Activated CD8-positive, alpha-beta memory T cell treated with anti-CD3 and anti-CD28 coated beads for 1 hour (primary cell): ENCODE data around the gene FHIT.
"Not testable (repeated sequence)": the region's sequence is repeated elsewhere in the genome, so short reads cannot be mapped to it uniquely, and the experiment has no call there.

Experiments used
- DNase-seq, 2 donors: peaks; one replicate each; pipeline ENCODE4 v3.0.0-alpha.2; 2020; ENCODE audit warnings: low read depth in 1 of 2; ENCODE audit errors: extremely low read depth in 1 of 2

Gene FHIT

DNA sequence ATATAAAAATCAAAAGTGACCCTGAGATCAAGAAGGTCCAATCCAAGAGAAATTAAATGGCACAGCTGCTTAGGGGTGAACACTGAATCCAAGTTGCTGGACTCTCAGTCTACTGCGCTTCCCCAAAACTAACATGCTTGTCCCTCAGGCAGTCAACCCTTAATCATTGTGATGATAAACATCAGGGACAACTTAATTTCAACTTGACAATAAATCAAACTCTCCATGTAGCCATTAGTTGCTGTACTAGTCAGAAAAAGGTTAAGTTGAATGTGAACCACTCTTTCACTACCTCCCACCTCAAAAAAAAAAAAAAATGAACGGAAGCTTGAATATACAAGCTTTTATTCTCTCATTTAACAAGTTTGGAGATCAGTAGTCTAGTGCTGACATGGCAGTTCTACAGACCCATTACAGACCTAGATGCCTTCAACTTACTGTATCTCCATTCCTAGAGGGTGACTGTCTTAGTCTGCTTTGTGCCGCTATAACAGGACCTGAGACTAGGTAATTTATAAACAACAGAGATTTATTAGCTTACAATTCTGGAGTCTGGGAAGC lies 185.7 kb downstream of the FHIT start:
- no peak for DNase-seq

DNA sequence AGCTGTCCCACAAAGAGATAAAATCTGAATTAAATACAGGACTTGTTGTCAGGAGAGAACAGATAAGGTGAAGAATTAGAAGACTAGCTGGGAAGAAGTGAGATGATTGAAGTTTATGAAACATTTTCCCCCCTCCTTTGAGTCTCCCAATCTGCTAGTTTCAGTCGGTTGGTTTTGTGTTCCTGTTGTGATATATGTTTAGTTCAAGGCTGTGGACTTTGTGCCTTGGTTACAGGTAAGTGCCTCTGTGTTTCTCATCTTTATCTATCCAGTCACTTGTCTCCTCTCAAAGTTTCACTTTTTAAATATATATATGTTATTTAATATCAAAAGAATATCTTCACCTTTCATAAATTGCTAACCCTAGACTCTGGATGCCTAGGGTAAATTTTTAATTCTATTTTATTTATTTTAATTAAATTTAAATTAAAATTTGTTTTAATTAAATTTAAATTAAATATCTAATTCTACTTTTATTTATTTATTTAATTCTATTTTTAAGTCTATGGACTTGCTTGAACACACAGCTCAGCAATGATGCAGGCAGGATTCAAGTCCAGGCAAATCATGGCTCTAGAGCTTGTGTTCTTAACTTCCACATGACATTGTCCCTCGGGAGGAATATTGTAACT lies 190.0 kb downstream of the FHIT start:
- no peak for DNase-seq

DNA sequence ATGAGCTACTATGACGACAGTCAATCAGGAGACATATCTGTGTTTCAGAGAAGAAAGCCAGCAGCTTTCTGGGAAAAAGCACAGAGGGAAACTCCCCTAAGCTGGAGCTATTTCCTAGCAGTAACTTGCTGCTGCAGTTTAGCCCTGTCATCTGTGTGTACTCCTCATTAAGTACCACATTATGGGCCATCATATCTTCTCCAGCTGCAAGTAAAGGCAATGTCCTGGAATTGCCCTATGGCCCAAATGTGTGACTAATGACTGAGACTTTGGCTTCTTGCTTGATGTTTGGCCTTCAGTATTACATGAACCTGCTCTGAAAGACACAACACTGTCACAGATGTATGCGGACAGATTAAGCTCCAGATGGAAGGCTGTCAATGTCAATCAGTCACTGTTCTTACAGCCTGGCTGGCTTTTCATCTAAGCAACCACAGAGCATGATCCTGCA lies 190.8 kb downstream of the FHIT start:
- no peak for DNase-seq

DNA sequence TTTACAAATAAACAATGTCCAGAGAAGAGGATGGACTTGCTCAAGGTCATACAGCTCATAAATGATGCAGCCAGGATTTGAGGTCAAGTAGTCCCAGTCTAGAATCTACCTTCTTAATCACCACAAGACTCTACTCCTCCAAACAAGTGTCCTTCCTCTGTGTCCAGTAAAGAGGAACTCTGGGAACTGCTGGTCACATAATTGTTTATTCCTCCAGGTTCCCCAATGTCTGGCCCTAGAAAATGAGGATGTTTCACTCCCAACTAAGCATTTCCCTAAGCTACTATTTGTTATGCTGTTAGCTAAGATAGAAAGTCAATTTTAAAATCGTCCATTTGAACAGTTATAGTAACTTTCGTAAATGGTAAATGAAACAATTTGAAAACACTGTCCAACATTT lies 192.4 kb downstream of the FHIT start:
- no peak for DNase-seq

DNA sequence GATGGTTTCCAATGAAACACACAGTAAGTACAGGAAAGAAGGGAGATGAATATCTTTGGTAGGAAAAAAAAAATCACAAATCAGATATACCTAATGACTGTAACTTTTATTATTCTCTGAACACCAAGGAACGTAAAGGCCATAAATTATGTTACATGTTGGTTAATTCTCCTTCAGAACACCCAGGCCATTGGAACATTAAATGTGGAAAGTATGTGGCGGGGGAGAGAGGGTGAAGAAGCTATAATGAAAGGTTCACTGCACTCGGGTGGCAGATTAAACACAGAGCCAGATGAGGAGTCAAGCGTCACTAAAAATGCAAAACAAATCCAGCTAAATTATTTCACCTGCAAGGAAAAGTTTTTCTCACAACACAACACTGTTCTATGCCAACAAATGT lies 193.8 kb downstream of the FHIT start:
- no peak for DNase-seq

DNA sequence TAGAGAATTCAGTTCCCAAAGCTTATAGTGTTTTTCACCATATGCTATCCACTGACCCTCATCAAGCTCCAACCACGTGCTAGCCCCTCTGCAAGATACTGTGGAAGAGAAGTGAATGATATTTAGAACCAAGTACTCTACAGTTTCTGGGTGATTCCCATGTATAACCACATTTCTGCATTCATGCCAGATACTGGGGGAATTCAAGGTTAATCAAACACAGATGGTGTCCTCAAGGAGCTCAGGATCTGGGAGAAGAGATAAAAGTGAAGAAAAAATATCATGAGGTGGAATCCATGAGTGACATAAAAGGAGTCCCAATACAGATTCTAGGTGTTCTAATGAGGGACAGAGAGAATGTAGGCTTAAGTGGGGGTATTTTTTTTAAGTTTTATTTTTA lies 195.8 kb downstream of the FHIT start:
- no peak for DNase-seq

DNA sequence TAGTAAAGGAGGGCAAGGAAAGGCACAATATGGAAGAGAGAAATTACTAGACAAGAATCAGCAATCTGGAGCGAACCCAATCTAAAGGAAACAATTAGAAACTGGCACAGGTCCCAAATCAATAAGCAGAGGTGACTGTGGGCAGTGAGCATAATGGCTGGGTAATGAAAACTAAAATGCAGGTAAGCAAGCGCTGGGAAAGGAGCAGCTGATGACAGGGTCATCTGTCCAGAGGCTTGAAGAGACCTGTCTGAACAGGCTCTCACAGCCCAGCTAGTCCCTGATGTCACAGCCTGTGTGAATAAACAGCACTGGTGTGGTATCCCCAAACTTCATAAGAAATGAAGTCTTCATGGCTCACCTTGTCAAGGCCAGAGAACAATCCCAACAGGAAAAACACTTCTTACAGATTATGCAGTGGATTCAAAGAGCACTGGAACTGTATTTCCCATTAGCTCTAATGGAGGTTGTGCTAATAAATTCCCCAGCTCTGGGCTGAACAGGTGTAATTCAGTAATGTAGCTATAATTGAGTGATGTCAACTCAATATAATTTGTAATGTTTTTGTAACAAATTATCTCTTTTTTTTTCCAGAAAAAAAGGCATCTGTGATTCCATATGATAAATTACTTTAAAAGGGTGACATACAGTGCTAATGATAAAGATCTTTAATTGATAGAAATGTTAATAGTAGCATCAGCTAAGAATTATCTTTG lies 197.3 kb downstream of the FHIT start:
- no peak for DNase-seq

DNA sequence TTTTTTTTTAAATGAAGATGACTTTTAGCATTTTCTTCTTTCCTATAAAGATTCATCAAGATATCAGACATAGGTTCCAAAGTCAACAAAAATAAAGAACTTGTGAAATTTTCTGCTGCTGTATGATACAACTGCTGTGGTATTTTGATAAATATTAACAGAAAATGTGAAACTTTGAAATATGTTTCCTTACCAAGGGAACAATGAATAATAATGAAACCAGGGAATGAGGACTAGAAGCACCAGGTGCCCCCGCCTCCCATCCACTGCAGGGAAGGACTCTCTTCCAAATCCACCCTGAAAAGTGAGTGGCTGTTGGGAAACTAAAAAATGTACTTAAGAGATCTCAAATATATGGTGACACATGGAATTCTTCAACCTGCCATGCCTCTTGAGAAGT lies 198.4 kb downstream of the FHIT start:
- DNase-seq: no peak

DNA sequence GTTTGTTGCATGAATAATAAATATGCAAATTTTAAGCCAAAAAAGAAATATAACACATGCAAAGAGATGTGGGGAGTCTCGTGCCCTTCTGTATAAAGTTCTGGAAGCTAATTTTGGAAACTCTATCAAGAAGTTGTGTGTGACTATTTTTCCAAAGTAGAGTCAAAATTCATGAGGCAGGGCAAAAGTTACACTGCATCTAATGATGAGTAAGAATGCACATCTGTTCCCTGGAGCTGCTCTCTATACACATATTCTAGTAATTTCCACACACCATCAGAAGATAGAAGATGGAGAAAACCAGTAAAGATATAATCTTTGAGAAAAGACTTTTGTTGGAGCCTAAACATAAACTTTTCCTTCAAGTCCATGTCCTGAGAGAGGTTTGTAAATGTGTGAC lies 199.6 kb downstream of the FHIT start:
- DNase-seq: no peak

DNA sequence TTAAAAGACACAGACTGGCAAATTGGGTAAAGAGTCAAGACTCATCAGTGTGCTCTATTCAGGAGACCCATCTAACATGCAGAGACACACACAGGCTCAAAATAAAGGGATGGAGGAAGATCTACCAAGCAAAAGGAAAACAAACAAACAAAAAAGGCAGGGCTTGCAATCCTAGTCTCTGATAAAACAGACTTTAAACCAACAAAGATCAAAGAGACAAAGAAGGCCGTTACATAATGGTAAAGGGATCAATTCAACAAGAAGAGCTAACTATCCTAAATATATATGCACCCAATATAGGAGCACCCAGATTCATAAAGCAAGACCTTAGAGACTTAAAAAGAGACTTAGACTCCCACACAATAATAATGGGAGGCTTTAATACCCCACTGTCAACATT lies 206.1 kb downstream of the FHIT start:
- DNase-seq: not testable (repeated sequence)

DNA sequence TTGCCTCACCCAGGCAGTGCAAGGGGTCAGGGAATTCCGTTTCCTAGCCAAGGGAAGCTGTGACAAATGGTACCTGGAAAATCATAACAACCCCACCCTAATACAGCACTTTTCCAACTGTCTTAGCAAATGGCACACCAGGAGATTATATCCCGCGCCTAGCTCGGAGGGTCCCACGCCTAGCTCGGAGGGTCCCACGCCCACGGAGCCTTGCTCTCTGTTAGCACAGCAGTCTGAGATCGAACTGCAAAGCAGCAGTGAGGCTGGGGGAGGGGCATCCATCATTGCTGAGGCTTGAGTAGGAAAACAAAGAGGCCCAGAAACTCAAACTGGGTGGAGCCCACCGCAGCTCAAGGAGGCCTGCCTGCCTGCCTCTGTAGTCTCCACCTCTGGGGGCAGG lies 208.1 kb downstream of the FHIT start:
- DNase-seq: no peak

DNA sequence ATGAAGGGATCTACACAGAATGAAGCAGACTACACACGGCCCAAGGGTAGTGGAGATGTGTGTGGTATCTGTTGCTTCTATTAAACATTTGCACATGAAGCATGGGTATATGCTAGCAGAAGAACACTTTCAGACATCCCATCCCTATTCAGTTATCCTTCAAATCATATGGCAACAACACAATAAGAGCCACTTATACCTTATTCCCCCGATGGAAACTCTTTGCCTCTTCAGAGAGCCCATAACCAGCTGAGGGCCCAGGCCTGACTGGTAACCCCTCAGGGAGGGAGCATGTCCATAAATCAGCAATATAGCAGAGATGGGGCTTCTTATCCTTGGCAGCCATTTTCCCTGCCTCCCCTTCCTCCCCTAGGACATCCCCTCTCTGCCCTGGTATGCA lies 210.6 kb downstream of the FHIT start:
- no peak for DNase-seq

DNA sequence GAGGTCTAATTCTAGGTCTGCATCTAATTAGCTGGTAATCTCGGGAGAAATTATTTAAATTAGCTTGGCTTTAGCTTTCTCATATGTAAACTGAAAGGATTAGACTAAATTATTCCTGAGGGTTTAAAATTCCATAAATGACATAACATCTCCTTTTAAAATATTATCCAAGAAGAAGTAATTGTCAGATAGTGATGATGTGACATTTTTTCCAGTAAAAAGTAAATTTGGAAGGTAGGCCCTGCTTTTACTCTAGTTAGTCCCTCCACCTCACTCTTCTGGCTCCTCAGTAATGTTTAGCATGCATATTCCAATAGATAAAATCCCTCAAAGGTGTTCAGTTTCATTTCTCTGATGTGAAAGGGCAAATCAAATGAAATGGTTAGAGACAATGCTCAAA lies 215.7 kb downstream of the FHIT start:
- no peak for DNase-seq

DNA sequence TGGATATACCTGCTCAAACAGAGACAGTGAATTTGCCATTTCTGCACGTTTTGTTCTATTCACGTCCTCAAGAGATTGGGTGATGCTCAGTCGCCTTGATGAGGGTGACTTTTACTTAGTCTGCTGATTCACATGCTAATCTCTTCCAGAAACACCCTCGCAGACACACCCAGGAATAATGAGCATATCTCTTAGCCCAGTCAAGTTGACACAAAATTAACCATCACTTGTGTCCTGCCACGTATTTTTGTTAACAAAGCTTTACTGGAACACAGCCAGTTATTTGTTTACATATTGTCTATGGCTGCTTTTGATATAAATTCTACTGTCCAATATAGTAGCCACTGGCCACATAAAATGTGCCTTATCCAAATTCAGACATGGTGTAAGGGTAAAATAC lies 218.3 kb downstream of the FHIT start:
- no peak for DNase-seq

DNA sequence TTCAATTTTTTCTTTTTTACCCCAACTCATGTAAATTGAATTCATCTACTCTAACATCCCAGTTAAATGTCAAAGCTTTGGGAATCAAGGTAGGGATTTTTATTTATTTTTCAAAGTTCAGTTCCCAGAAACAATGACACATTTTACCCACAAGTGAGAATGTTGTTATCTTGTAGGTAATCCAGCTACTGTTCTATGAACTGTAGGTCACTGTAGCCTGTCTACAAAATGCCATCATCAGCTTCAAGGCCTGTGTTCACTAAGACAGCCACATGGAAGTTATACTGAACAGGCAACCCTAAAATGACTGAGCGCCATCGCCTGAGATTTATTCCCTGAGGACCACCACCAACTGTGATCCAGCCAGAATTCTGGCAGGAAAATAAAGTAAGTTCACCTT lies 219.7 kb downstream of the FHIT start:
- no peak for DNase-seq

DNA sequence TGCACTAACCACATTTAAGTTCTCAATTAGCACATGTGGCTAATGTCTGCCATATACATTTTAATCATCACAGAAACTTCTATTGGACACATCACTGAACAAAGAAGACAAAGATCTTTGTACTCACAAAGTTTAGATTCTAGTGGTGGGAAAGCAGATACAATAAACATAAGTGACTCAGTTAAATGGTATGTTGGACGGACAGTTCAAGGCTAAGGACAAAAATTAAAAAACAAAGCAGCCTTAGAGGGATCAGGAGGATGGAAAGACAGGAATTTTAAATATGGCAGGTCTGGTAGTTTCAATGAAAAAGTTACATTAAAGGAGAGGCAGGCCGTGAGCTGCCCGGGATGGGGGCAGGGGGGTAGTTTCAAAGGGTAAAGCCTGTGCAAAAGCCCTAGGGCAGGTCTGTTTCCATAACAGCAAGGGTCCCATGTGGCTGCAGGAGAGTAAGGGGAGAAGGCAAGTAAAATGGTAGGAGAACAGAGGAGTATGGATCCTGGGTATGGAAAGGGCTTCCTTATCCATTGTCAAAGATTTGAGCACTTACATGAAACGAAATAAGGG lies 220.7 kb downstream of the FHIT start:
- DNase-seq: no peak

DNA sequence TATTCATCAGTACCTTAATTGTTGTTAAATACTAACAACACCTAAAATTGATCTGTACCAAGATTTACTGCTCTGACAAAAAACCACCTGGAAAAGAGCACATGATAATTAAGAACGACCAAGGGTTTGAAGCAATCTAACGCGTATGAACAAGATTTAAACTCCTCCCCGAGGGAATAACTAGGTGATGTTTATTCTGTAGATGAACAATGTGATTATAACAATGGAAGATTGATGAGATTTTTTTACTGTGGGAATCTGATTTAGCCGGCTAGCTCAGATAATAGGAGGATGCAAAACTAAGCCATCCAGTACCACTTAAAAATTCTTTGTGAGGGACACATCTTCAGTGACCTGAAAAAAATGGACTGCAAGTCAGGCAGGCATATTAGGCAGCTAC lies 222.1 kb downstream of the FHIT start:
- DNase-seq: no peak

DNA sequence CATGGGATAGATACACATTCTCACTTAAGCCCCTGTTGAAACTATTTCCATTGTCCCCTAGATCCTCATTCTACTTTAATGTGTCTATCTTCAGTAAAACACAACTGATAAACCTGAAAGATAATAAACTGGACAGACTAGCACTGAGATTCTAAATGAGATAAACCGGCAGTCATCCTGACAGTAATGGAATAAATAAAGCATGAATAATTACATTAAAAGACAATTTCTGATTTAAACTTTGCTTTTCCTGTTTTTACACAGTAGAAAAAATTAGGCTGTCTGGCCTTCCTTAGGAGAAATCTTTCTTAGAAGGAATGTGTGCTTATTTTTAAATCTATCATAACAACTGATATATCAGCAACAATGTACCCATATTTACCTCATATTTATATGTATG lies 232.4 kb downstream of the FHIT start:
- DNase-seq: no peak

DNA sequence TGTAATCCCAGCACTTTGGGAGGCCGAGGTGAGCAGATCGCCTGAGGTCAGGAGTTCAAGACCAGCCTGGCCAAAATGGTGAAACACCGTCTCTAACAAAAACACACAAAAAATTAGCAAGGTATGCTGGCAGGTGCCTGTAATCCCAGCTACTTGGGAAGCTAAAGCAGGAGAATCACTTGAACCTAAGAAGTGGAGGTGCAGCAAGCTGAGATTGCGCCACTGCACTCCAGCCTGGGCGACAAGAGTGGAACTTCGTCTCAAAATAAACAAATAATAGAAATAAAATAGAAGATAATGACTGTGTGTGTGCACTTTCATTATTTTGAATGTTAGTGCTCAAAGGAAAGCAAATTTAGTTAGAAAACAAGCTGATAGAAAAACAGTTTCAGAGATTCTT lies 234.2 kb downstream of the FHIT start:
- DNase-seq: not testable (repeated sequence)

DNA sequence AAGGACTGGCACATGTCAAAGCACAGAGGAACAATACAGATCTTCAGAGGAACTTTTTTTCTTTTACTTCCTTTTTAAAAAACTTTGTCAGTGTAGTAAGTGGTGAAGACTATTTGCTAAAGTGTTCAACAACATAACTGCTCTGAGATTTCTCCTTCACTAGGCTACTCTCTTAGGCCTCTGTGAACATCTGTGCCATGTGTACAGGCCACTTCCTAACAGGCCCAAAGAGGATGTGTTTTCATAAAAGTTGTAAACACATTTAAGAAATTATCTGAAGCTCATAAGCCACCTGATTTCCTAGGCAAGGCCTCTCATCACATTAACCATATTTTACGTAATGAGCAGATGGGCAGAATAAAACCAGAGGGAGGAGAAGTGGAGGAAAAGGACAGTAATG lies 235.4 kb downstream of the FHIT start:
- DNase-seq: no peak

DNA sequence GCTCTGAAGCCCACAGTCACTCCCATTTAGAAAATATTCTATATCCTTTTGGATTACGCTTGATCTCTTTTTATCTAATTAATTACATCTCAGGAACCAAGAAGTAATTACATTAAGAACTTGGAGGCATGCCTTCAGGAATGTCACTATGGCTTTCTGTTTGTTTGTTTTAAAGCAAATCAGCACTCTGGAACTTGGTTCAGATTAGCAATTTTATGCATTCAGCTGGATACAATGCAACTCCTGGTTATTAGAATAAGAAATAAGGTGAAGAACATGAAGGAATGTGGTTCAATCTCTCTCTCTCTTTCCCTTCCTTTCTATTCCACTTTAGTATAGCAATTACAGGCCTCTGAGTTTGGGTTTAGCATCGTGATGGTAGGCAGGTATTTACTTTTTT lies 235.8 kb downstream of the FHIT start:
- DNase-seq: no peak

DNA sequence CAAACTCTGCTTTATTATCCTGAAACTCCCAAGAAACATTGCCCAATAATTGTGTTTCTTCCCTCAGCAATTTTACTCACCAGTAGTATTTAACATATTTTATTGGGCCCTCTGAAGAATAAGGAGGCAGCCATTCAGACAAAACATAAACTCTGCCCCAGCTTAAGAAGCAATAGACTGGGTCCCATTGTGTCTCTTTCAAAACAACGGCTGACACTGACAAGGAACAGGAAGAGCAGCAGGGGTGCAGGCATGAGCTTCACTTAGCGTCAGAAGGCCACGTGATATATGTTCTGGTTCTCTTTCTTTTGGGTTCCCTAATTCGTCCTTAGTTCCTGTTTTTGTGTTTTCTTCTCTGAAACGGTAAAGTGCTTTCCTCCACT lies 242.3 kb downstream of the FHIT start:
- DNase-seq: no peak
